NCI-H774 (cell line): Measurements from ENCODE around the gene CENPB.

ENCODE experiments used
- DNase-seq: peaks from one replicate; lab custom pipeline; 2025; lab: John Stamatoyannopoulos, UW

CENPB gene

DNA sequence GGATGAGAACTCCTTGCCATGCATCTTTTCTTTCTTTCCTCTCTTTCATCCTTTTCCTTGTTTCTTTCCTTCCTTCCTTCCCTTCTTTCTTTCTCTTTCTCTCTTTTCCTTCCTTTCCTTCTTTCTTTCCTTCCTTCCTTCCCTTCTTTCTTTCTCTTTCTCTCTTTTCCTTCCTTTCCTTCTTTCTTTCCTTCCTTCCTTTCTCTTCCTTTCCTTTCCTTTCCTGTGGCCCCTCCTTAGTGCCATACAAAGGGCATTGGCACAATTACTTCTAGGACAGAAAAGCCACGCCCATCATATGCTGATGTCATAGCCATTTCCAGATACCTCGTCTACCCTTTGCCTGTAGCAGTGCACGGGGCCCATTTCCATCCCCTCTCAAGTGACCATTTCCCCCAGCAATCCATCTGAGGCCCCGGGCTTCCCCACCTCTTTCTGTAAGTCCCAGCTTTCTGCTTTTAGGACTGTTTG is 2.2 kb upstream of the CENPB start:
- DNase-seq = no peak

DNA sequence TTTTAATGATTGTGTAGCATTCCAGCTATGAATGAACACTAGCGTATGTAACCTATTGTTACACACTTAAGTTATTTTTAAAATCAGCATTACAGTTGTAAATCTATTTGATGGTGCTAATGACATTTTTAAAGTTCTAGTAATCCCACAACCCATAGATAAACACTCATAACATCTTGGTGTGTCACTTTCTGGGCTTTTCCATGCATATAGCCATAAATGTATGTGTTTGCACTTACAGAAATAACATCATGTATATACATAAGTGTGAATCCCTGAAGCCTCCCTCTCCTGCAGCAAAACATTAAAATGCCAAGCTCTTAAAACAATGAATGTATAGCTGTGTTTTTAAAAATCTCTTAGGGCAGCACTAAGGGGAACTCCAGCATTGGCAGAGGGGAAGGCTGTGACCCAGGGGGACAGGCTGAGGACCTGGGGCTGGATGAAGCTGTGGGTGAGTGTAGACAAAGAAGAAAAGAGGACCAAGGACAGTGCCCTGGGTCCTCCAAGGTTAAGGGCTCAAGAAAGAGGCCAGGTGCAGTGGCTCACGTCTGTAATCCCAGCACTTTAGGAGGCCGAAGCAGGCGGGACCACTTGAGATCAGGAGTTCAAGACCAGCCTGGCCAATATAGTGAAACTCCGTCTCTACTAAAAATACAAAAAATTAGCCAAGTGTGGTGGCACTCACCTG is 929 bp upstream of the CENPB start:
- no peak for DNase-seq

DNA sequence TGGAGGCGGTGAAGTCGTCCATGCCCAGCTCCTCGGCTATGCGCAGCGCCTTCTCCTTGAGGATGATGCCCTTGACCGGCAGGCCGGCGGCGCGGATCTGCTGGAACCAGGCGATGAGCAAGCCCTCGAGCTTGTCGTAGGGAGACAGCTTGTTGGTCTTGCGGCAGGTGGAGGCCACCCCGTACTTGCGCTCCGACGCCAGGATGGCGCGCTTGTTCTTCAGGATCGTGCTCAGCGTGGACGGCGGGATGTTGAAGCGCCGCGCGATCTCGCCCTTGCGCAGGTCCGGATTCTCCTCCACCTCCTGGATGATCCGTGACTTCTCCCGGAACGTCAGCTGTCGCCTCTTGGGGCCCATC is 435 bp downstream of the CENPB start:
- DNase-seq = peak; percentile 49

DNA sequence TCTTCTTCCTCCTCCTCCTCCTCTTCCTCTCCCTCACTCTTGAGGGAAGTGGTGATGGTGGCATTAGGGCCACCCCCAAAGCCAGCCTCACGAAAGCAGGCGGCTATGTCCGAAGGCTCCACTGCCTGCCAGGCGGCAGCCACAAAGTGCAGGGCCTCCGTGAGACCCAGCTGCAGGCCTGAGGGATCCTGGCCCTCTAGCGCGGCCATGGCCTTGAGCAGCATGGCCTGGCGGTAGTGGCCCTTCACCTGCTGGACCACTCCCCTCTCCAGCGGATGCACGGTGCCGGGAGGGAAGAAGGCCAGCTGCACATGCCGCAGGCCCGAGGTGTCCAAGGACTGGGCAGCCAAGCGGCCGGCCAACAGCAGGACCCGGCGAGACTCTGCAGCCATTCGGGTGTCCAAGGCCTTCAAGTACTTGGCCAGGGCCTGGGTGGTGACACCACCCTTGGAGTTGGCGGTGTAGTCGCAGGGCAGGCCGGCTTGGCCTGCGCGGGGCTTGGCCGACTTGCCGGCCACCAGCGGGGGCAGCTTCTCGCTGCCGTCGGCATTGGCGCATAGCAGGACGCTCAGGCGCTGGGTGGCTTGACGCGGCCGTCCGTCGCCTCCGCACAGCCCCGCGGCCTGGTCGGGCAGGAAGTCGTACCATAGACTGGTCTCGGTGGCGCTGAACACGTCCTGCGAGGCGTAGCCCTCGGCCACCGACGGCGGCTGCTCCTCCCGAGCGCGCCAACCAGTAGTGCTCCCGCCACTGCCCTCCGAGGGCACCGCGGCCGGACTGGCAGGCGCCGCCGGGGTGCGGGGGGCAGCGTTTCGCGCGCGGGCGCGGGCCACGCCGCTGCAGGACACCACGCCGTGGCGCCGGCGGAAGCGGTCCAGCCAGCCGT is 1.1 kb downstream of the CENPB start:
- DNase-seq = no peak

DNA sequence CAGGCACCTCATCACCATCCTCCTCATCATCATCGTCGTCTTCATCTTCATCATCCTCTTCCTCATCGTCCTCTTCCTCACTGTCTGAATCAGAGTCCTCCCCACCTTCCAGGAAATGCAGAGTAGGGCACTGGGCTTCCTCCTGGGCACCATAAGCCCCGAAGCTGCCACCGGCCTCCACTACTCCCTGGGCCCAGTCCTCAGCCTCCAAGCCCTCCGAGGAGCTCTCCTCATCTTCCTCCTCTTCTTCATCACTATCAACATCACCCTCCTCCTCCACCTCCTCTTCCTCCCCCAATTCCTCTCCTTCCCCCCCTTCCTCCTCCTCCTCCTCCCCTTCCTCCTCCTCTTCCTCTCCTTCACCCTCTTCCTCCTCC is 1.7 kb downstream of the CENPB start:
- DNase-seq = no peak

DNA sequence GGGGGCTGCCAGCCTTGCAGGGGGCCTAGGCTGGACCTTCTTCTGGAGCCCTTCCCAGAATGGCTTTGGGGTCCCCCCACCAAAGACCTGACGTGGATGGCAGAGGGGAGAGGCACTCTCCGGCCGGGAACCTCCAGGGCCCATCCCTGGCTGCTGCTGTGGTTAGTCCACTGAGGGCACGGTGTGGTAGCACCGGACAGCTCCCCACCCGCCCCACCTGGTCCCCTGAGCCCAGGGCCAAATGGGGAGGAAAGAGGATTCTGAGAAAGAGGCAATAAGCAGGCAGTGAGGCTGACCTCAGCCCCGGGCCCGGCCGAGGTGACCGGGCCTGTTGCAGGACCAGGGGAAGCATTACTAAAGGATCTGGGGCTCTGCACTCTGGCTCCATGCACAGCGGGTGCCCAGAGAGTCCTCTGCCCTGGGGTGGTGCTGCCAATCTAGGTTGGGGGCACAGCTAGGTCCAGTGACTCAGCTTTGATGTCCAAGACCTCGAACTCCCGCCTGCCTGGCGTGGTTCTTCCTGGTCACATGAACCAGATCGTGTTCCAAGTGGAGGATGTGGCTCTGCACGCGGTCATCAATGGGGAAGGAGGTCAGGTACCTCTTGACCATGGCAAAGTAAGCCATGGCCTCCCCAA is 2.2 kb downstream of the CENPB start:
- no peak for DNase-seq

DNA sequence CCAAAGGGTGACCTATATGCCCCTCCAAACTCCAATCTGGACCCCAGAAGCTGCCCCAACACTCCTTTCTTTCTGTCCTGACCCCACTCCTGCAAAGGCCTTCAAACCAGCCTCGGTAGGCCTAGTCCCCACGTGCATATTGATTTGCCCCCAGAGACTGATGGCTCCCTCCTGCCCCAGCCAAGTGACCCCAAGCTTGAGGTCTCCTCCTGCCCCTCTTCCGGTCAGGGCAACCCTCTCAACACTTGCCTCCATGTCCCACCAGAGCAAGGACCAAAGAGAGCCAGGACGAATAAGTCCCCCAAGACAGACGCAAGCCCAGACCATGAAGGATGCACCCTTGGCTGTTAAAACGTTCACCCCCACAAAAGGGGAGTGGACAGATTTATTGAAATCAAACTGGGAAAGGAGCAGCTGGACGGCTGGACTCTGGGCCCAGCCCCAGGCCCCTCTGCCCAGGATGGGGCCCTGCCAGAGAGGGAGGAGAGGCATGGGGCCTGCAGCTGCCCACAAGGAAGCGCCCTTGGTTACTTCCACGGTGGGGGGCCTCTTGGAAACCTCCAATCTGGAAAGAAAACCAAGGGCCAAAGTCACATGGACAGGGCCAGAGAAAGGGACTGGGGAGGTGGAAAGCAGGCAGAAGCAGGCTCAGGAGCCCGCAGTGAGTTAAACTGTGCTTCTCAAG is 2.9 kb downstream of the CENPB start:
- no peak for DNase-seq

DNA sequence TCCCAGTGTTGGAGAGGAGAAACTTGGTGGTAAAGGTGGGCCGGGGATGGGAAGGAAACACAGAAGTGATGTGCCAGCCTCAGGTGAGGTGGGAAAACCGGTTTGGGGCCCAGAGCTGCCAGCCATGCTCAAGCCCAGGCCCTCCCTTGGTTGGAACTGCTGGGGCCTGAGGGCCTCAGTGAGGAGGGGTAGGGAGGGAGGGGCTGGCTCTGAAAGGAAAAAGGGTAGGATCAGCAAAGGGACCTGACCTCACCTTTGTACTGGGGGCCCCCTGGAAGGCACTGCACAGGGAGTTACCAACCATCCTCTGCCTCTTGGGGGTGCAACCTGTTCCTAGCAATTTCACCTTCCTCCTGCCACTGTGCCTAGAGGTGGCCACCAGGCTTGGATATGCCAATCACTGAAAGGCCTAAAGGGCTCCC is 3.5 kb downstream of the CENPB start:
- no peak for DNase-seq

DNA sequence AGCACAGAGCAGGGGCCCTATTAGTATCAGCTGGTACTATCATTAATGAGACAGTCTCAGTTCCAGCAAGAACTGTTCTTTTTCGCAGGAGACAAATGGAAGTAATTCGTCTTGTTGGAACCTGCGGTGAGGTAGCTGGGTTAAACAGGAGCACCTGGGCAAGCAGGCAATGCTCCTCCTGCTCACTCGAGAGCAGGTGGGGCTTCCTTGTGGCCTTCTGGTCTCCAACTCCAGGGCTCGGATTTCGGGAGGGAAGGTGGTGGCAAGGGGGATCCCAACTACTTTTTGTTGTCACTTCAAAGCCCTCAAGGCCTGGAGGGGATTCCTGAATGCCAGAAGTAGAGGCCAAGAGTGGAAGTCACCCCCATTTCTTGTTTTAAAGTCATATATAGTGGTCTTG is 3.9 kb downstream of the CENPB start:
- DNase-seq = no peak

DNA sequence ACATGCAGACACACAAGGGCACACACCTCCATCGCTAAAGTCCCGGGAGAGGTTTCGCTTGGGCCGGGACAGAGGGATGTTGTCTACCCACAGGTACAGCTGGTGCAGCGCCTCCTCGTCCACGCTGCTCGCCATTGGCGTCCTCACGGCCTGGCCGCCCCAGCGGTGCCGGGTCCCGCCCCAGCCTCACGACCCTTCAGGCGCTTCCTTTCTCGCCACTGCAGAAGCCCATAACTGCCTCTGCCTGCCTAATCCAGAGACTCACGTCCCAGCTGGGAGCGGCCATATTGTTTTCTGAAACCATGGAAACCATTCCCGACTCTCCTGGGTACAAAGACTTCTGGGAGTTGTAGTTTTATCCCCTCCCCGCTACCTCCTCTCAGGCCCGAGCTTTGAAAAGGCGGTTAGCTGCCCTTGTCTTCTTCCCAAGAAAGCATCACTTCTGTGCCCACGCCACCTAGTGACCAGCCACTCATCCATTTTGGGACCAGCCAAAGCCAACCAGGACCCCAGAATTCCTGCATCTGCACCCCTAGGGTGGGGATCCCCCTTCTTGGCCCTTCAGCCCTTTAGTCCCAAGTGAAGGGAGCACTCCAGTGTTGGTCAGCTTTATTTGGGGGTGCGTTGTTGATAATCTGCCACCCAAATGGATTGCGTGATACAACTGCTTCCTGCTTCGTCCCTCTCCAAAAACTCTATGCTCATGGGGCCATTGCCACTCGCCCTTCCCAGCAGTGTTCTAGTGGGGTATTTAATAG is 5.2 kb downstream of the CENPB start, which contains the start of gene SPEF1:
Gene SPEF1 (minus strand): TSS at position 296 of the 758 bp plus-strand sequence. CDS start 161 bp downstream, at position 135.
- DNase-seq = peak; percentile 86

DNA sequence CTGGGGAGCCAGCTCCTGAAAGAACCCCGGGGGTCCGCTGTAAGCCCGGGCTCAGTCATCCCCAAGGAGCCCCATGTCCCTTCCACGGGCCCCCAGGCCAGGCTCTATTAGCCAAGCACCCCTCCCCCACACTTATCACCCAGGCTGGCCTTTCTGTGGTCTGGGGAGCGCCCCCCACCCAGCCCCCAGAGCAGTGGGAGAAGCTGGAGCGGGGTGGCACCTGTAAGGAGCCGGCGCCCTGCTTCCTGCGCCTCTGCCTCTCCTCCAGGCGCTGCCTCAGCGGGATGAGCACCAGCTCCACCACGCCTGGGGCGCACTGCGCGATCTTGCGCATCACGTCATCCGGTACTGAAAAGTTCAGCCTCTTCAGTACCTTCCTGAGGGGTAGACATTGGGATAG is 7.6 kb downstream of the CENPB start:
- DNase-seq = no peak

DNA sequence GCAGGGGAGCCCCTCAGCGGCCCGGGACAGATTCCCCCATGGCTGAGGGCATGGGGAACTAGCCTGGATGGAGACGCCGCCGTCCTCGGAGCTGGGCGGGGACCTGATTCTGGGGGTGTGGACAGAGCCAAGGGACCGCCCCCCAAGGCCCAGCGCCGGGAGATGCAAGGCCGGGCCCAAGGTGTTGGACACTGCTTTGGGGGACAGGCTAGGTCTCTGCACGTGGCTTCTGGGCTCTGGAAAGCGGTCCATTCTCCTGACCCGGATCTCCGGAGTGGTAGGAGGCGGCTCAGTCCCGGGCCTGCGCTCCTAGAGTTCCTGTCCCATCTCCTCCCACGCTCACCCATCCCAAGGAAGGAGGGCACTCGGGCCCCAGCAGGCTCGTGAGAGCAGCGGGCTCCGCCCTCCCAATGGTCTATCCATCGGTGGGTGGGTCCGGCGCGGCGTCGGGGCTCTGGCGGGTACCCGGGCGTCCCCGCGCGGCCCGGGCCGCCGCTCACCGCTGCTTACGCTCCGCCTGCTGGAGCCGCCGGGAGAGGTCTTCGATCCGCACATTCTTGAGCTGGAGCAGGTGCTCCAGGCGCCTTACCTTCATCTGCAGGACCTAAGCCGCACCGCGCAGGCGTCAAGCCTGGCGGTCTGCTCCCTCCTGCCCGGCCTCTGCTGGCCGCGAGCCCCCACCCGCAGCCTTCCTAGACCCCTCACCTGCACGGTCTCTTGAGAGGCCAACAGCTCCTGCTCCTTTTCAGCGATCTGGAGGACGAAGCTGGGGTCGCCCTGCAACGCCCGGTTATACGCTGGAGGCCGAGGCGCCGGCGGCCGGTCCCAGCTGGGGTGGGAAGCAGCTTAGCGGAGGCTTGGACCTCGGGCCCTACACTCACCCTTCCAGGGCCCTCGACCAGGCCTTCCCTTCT is 8.6 kb downstream of the CENPB start:
- no peak for DNase-seq

DNA sequence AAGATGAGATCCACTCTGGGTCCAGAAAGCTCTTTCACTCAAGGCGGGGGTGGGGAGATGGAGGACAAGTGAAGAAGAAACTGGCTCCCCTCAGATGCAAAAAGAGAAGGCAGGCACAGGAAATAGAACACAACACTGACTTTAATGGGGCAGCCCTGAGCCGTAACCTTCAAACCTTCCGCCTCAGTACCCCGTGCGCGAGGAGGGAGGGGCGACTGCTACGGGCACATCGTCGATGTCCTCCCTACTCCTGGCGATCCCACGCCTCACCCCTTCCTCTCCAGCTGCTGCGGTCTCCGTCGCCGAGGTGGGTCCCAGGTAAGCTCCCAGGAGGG is 9.2 kb downstream of the CENPB start:
- DNase-seq = no peak

DNA sequence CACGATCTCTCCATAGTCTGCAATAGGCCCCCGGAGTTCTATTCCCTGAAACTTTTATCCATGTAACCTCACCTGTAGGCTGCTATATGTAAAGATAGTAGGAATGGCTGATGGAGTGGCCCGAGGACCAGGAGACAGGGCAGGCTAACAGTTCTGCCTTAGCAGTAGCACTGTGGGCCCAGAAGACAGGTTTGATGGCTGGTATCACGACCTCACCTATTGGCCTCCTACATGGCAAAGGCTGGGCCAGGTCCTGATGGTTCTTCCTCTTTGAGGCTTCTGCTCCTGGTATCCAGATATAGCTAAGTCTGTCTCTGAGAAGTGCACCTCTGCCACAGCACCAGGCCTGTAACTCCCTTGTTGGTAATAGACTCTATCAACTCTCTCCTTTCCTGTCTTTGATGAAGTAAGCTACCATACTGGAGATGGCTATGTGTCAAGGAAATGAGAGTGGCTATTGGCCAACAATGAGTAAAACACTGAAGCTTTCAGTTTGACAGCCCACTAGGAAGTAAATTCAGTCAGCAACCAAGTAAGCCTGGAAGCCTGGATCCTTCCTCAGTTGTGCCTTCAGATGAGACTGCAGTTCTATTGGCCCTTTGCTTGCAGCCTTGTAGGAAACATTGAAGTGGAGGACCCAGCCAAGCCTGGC is 11.0 kb downstream of the CENPB start:
- DNase-seq = no peak

DNA sequence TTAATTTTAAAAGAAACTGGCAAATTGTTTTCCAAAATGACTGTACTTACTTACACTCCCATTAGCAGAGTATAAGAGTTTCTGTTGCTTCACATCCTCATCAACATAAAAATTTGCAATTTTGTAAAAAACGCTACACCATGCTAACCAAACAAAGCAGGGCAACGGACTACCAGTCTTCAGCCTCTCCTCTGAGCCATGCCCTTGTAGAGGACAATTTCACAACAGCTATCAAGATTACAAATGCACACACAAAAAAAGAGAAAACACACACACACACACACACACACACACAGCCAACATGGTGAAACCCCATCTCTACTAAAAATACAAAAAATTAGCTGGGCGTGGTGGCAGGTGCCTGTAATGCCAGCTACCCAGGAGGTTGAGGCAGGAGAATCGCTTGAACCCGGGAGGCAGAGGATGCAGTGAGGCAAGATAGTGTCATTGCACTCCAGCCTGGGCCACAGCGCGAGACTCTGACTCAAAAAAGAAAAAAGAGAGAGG is 14.9 kb downstream of the CENPB start:
- no peak for DNase-seq

DNA sequence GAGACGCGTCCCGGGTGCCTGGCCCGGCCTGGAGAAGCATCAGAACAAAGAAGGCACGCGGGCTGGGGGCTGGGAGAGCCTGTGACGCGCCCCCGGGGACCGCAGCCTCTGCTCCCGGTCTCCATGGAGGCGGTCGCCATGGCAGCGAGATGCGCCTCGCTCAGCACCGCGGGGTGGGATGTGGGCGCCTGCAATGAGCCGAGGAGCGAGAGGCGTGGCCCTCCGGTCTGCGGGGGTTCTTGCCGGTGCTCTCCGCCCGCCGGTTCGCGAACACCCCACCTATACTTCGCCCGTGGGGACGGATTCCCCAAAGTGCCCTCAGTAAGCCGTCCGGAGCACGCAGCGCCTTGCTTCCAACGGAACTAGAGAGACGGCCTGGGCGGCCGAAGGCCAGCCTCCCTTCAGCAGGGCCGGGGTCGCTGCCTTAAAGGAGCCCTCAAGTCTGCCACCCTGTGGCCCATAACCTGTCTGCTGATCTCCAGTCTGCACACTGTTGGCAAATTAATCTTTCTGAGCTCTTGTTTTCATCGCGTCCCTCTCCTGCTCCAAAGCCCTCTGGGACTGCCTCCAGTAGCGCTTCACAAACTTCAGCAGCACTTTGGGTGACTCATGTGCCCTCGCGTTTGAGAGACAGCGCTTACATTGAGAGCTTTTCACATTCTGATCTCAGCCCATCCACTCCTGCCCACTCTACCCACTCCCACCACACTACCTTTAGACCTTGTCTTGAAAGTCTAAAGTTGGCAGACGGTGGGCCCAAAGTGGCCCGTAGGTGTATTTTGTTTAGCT is 18.0 kb downstream of the CENPB start:
- peak; percentile 46 for DNase-seq

DNA sequence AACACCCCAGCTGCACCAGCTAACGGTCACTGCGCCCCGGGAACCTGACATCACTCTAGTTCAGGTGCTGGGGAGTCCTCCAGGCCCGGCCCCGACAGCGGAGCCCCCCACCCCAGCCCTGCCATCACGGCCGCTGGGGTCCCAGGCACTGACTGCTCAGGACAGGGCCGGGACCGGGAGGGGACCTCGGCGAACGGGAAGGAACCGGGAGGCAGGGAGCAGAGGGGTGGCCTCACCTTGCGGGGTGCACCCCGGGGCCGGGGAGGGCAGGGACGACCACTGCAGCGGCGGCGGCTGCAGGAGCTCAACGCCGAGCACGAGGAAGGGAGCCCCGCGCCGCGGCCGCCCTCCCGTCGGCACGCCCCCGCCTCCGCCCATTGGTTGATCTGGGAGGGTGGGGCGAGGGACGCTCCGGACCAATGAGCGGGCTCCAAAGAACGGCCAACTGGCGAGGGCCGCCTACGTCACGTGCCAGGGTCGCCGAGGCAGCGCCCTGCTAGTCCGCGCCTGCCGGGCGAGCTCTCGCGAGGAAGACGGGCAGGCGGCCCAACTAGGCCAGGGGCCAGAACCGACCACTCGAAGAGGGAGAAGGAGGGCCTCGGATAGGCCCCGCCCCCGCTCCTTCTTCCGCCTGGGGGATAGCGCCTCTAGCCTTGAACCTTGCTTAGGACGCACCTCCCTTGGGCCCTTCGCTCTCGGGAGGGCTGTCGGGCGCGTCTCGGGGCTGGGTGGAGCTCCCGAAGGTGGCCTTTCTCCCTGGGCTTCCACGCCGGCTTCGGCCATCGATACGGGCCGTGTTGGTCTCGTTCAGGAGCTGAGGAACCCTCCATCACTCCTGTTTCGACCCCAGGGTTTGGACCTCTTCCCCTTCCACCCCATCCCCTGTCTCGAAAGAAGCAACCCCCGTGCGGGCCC is 18.9 kb downstream of the CENPB start, which contains the start of gene ADISSP:
Gene ADISSP (minus strand): TSS at position 327 of the 915 bp plus-strand sequence. CDS start 7,653 bp downstream, outside the sequence.
- DNase-seq = peak; percentile 97

DNA sequence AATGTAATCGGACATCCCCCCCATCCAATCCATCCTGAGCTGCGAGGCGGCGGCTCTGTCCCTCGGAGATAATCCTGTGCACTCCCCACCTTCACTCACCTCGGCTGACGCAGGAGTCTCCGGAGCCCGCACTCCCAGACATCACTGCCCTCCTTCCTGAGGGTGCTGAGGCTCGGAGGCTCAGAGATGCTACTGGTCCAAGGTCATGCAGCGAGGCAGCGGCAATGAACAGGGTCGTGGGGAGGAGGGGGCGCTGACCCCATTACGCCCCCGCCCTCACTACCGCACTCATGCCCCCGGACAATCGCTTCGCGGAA is 19.5 kb downstream of the CENPB start:
- DNase-seq = no peak
